ENCODE data around the gene KDM4C.
"Not testable (repeated sequence)": the region's sequence is repeated elsewhere in the genome, so short reads cannot be mapped to it uniquely, and the experiment has no call there.

The KDM4C gene

GRCh38 chr9:7011395-7012067 lies 253.8 kb downstream of the KDM4C start:
- Histone ChIP-seq H3K27me3 (ENCODE audit: insufficient read depth, low read length) (no peaks in the 10 kb centered on the region), H3K4me3 (ENCODE audit: low read depth, low read length, poor library complexity, severe bottlenecking) (no peak overlapping the region), H2AFZ (ENCODE audit: low read length) (no peak overlapping the region), H4K20me1 (ENCODE audit: insufficient read depth, low read length) (no peaks in the 10 kb centered on the region), H3K27ac (ENCODE audit: low read depth, low read length, poor library complexity, severe bottlenecking) (no peak overlapping the region), H3K79me2 (ENCODE audit: insufficient read depth, low read length) (no peaks in the 10 kb centered on the region), H3K36me3 (ENCODE audit: insufficient read depth, low read length) (peaks cover 48% of the 10 kb centered on the region), H3K9me3 (ENCODE audit: low read length) (no peaks in the 10 kb centered on the region), H3K4me1 (ENCODE audit: insufficient read depth, low read length, severe bottlenecking) (no peaks in the 10 kb centered on the region), H3K9me2 (ENCODE audit: low read depth, low read length) (no peaks in the 10 kb centered on the region), H3K4me2 (ENCODE audit: low read length) (no peak overlapping the region), H3K9ac (ENCODE audit: low read length) (no peak overlapping the region), H3F3A (ENCODE audit: insufficient read depth, low read length) (no peaks in the 10 kb centered on the region)
- TF ChIP-seq EZH2 (IDR thresholded peaks at IDR 0.05; ENCODE audit: borderline replicate concordance, low read length) (no peak), CTCF (IDR thresholded peaks at IDR 0.05; ENCODE audit: low read length) (no peak)

- Histone ChIP-seq H3K9me3 (ENCODE audit: low read length) (no peaks in the 10 kb centered on the region), H3K79me2 (ENCODE audit: insufficient read depth, low read length) (no peaks in the 10 kb centered on the region), H2AFZ (ENCODE audit: low read length) (no peak overlapping the region), H3K27ac (ENCODE audit: low read depth, low read length, poor library complexity, severe bottlenecking) (no peak overlapping the region), H3K9me2 (ENCODE audit: low read depth, low read length) (no peaks in the 10 kb centered on the region), H3K4me3 (ENCODE audit: low read depth, low read length, poor library complexity, severe bottlenecking) (no peak overlapping the region), H3K36me3 (ENCODE audit: insufficient read depth, low read length) (peaks cover 11% of the 10 kb centered on the region; the same call in 1 of the 2 replicates), H3K27me3 (ENCODE audit: insufficient read depth, low read length) (no peaks in the 10 kb centered on the region), H3K9ac (ENCODE audit: low read length) (no peak overlapping the region), H4K20me1 (ENCODE audit: insufficient read depth, low read length) (no peaks in the 10 kb centered on the region), H3F3A (ENCODE audit: insufficient read depth, low read length) (no peaks in the 10 kb centered on the region), H3K4me2 (ENCODE audit: low read length) (no peak overlapping the region), H3K4me1 (ENCODE audit: insufficient read depth, low read length, severe bottlenecking) (no peaks in the 10 kb centered on the region)
- TF ChIP-seq EZH2 (IDR thresholded peaks at IDR 0.05; ENCODE audit: borderline replicate concordance, low read length) (no peak), CTCF (IDR thresholded peaks at IDR 0.05; ENCODE audit: low read length) (no peak)
Observed at GRCh38 chr9:7027996-7028395, 270.2 kb downstream of the KDM4C start.

- Histone ChIP-seq H3K4me2 (ENCODE audit: low read length) (no peak overlapping the region), H2AFZ (ENCODE audit: low read length) (no peak overlapping the region)
Observed at GRCh38 chr9:7028591-7028990, 270.8 kb downstream of the KDM4C start.

GRCh38 chr9:7030943-7031342 lies 273.2 kb downstream of the KDM4C start:
- H3K36me3 ChIP-seq (ENCODE audit: insufficient read depth, low read length), result peaks cover 11% of the 10 kb centered on the region; the same call in 1 of the 2 replicates
- H3K9me2 ChIP-seq (ENCODE audit: low read depth, low read length); H3K9ac ChIP-seq (ENCODE audit: low read length); H3K4me1 ChIP-seq (ENCODE audit: insufficient read depth, low read length, severe bottlenecking); H3K79me2 ChIP-seq (ENCODE audit: insufficient read depth, low read length); H4K20me1 ChIP-seq (ENCODE audit: insufficient read depth, low read length); H3K9me3 ChIP-seq (ENCODE audit: low read length); H2AFZ ChIP-seq (ENCODE audit: low read length); H3K4me3 ChIP-seq (ENCODE audit: low read depth, low read length, poor library complexity, severe bottlenecking); H3K27me3 ChIP-seq (ENCODE audit: insufficient read depth, low read length); H3K27ac ChIP-seq (ENCODE audit: low read depth, low read length, poor library complexity, severe bottlenecking); H3F3A ChIP-seq (ENCODE audit: insufficient read depth, low read length); H3K4me2 ChIP-seq (ENCODE audit: low read length): not testable (repeated sequence)

More at GRCh38 chr9:7028591-7028990, 270.8 kb downstream of the KDM4C start:
- H3K4me1 ChIP-seq (ENCODE audit: insufficient read depth, low read length, severe bottlenecking), result no peaks in the 10 kb centered on the region
- H3K4me3 ChIP-seq (ENCODE audit: low read depth, low read length, poor library complexity, severe bottlenecking), result no peak overlapping the region
- no peaks in the 10 kb centered on the region for H3K79me2 ChIP-seq (ENCODE audit: insufficient read depth, low read length)
- H3K27ac ChIP-seq (ENCODE audit: low read depth, low read length, poor library complexity, severe bottlenecking), result no peak overlapping the region
- TF ChIP-seq EZH2 (IDR thresholded peaks at IDR 0.05; ENCODE audit: borderline replicate concordance, low read length), result no peak
- H3K27me3 ChIP-seq (ENCODE audit: insufficient read depth, low read length), result no peaks in the 10 kb centered on the region
- H3K36me3 ChIP-seq (ENCODE audit: insufficient read depth, low read length), result peaks cover 11% of the 10 kb centered on the region; the same call in 1 of the 2 replicates
- no peaks in the 10 kb centered on the region for H3F3A ChIP-seq (ENCODE audit: insufficient read depth, low read length)
- H3K9me3 ChIP-seq (ENCODE audit: low read length), result no peaks in the 10 kb centered on the region
- H3K9me2 ChIP-seq (ENCODE audit: low read depth, low read length), result no peaks in the 10 kb centered on the region
- no peaks in the 10 kb centered on the region for H4K20me1 ChIP-seq (ENCODE audit: insufficient read depth, low read length)
- no peak overlapping the region for H3K9ac ChIP-seq (ENCODE audit: low read length)
